PFSK-1 (cell line): ENCODE results near the gene ST8SIA5.

Experiments used
- FOXP2 ChIP-seq: optimal IDR thresholded peaks from 2 replicates; pipeline ENCODE3; 2011; ENCODE audit warnings: borderline replicate concordance, control low read depth, inconsistent platforms; ENCODE audit not compliant: insufficient read depth; ENCODE audit errors: extremely low read length, extremely low read depth
- POLR2AphosphoS5 ChIP-seq: IDR thresholded peaks from 2 replicates; pipeline ENCODE4 v1.6.1; 2012; ENCODE audit warnings: low read depth, mild to moderate bottlenecking, control low read depth, low read length, moderate library complexity
- REST ChIP-seq, 2 experiments: IDR thresholded peaks; 2 replicates each; pipeline versions ENCODE4 v1.6.1 to v1.8.0; 2011 to 2012; ENCODE audit warnings: low read depth in 2 of 2, low read length in 2 of 2, control low read depth in 1 of 2, inconsistent platforms in 1 of 2, mild to moderate bottlenecking in 1 of 2, moderate library complexity in 1 of 2; ENCODE audit not compliant: insufficient read depth in 1 of 2
- SIN3A ChIP-seq: IDR thresholded peaks from 2 replicates; pipeline ENCODE4 v1.6.1; 2012; ENCODE audit warnings: mild to moderate bottlenecking, low read length, moderate library complexity, borderline replicate concordance; ENCODE audit not compliant: insufficient read depth
- TAF1 ChIP-seq: IDR thresholded peaks from 2 replicates; pipeline ENCODE4 v1.6.1; 2012; ENCODE audit warnings: low read length, control low read depth, borderline replicate concordance; ENCODE audit not compliant: insufficient read depth

Gene ST8SIA5

GRCh38 chr18:46632401-46633071, 124.3 kb downstream of the ST8SIA5 start:
- TF ChIP-seq SIN3A (no peak), POLR2AphosphoS5 (no peak), FOXP2 (no peak), TAF1 (no peak), REST (IDR thresholded peaks at IDR 0.05; ENCODE audit: insufficient read depth in 1 of 2, low read depth in 2 of 2, low read length in 2 of 2) (no peak)

- TF ChIP-seq POLR2AphosphoS5 (no peak), REST (IDR thresholded peaks at IDR 0.05; ENCODE audit: insufficient read depth in 1 of 2, low read depth in 2 of 2, low read length in 2 of 2) (no peak), TAF1 (no peak), SIN3A (no peak), FOXP2 (no peak)
These were observed 125.9 kb downstream of the ST8SIA5 start for GRCh38 chr18:46630991-46631390.

- TF ChIP-seq TAF1 (no peak), SIN3A (no peak), POLR2AphosphoS5 (no peak), REST (IDR thresholded peaks at IDR 0.05; ENCODE audit: insufficient read depth in 1 of 2, low read depth in 2 of 2, low read length in 2 of 2) (no peak), FOXP2 (no peak)
These were observed 126.7 kb downstream of the ST8SIA5 start for GRCh38 chr18:46630160-46630559.

GRCh38 chr18:46629361-46629760, 127.5 kb downstream of the ST8SIA5 start:
- TF ChIP-seq REST (IDR thresholded peaks at IDR 0.05; ENCODE audit: insufficient read depth in 1 of 2, low read depth in 2 of 2, low read length in 2 of 2) (no peak), TAF1 (no peak), SIN3A (no peak), FOXP2 (no peak), POLR2AphosphoS5 (no peak)

- no peak for TF ChIP-seq POLR2AphosphoS5
- TF ChIP-seq SIN3A, result no peak
- no peak for TF ChIP-seq REST (IDR thresholded peaks at IDR 0.05; ENCODE audit: insufficient read depth in 1 of 2, low read depth in 2 of 2, low read length in 2 of 2)
- TF ChIP-seq TAF1, result no peak
- no peak for TF ChIP-seq FOXP2
These were observed 128.6 kb downstream of the ST8SIA5 start for GRCh38 chr18:46628206-46628605.
